ENCODE results near the gene KDM5C. TPM values are rescaled to one million over a fixed set of nuclear protein-coding genes. Genes with fewer than 3 reads are reported as not detected.

The KDM5C gene
- 86.8 and 152 TPM in 2 replicates for total RNA-seq

DNA sequence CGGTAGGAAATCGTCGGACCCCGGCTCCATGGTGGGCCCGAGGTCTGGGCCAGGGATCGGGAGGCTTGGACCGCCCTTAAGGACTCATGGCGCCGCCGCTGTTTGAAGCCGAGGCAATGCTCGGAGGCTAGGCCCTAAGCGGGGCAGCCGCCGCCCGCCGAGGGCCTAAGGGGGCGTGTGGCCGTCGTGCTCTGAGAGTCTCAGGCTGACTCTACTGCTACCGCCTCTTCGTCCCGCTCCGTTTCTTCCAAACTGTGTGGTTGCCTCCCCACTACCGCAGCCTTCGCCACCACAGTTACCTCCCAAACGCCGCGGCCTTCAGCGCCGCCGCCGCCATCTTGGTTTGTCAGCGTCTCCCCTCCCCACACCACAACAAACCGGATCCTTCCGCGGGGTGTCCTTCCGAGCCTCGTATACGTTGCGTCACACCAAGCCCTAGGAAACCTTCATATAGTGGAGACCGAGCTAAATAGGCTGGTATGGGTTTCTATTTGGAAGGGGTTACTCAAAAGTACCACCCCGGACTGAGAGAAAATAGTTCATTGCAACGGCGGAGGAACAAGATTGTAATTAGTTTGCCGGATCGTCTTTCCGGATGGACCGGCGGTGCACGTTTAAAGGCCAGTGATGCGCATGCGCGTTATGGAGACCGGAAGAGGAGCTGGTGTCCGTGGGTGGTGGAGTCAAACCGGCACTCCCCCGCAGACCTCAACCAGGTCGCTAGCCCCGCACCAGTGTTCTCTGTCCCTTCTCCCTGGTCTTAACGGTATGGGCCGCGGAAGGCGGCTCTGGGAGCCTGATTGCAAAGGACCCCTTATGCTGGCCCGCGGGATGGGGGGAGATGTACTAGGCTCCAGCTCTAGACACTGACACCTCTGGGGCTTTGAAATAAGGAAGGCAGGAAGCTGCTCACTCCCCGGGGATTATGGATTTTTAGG lies at the start of gene KDM5C:
TSS of gene KDM5C (minus strand) at position 348 of the 938 bp plus-strand sequence. CDS start at position 30, 318 bp downstream.
- peak; percentile 89 to 93 for DNase-seq (ENCODE audit: low read depth in 2 of 2)

DNA sequence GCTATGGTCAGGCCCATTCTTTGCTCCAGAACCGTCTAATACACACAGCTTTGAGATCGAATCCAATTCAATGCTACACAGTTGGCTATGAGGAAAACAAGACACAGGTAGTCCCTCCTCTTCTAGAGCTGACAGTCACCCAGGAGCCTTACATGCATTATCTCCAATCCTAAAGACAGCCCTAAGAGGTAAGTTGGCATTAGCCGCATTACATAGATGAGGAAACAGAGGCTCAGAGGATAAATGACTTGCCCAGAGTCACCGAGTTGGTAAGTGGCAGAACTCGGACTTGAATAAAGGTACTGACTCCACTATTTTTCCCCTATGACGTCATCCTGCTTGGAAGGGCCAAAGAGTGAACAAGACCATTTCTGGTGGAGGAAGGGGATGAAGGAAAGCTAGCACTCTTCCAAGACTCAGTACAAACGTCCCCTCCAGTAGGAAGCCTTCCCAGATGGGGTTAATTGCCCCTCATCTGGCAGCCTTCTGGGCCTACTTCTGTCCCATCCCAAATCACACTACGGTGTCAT lies 47.9 kb upstream of the KDM5C start:
- no peak for DNase-seq (ENCODE audit: low read depth in 2 of 2)

DNA sequence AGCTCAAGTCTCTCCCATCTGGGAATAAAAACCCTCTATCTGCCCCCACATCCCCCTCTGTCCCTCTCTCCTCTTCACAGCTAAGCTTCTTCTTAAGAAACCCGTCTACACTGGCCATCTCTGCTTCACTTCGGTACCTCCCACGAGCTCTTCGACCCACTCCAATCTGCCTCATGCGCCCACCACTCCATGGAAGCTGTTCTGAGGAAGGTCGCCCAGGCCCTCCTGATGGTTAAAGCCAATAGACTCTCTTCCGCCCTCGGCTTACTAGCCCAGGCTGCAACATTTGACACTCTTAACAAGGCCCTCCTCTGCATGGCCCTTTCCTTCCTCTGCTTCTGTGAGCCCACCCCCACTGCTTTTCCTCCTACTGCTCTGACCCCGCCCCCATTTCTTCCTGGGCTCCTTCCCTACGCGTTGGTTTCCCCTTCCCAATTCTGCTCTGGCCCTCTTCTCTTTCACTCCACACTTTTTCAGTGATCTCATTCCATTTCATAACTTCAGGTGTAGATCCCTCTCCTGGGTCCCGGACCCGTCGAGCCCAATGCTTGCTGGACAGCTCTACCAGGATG lies 44.6 kb upstream of the KDM5C start:
- DNase-seq (ENCODE audit: low read depth in 2 of 2): no peak

DNA sequence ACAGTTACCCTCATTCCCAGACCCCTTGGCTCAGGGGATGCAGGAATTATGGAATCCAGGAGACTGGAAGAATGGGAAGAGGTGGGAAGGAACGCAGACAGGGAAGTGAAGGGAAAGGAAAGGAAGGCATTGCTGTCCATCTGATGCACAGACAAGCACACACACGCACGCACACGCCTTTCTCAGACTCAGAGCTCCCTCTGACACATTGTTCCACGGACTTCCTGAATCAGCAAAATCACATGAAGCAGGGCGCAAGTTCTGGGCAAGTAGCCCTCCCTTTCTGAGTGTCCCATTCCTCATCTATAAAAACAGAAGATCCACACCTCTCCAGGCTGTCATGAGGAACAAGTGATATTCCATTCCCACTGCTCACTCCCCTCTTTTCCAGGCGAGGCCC lies 43.2 kb upstream of the KDM5C start:
- no peak for DNase-seq (ENCODE audit: low read depth in 2 of 2)

DNA sequence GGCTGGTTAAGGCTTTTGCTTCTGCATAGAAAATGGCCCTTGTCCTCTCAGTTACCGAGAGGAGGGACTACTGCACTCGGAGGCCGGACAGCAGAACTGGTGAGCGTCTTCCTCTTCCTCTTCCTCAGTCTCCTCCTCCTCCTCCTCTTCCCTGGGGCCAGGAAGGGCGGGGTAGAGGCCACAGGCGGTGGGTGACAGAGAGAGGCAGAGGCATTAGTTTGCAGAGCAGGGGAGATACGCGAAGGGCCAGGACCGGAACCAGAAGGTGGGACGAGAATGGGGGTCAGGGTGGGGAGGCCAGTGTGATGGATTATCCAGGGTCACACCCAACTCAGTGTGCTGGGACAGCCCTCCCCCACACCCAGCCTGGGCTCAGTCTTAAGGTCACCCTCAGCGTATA lies 41.9 kb upstream of the KDM5C start:
- DNase-seq (ENCODE audit: low read depth in 2 of 2): no peak

DNA sequence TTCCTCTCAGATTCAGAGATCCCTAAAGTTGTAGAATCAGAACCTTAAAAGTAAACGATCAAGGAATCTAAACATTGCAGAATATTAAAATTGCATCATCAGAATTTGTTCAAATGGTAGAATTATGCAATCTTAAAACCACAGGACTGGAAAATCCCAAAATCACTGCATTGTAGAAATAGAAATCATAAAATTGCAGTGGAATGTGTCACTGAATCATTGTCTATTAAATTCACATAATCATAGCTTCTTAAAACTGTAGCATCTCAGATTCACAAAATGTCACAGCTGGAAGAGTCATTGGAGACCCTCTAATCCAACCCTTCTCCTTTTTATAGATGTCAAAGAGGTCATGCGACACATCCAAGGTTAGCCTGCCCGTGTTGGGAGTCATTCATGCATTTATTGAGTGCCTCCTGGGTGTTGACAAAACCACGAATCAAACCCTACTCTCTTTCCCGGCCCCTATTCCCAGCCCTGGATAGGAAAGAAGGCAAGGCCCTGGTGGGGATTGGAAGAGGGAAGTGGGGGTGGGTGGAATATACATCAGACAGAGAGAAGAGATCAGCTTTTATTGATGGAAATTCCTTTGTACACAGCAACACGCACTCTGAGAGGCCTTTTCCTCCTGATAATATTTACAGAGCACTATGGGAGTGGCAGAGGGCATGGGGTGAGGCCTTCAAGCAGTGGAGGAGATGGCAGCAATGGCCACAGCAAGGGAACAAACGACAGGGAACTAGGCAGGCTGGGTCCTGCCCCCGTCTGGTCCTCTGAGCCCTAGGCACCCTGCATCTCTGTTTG lies 41.0 kb upstream of the KDM5C start:
- no peak for DNase-seq (ENCODE audit: low read depth in 2 of 2)

DNA sequence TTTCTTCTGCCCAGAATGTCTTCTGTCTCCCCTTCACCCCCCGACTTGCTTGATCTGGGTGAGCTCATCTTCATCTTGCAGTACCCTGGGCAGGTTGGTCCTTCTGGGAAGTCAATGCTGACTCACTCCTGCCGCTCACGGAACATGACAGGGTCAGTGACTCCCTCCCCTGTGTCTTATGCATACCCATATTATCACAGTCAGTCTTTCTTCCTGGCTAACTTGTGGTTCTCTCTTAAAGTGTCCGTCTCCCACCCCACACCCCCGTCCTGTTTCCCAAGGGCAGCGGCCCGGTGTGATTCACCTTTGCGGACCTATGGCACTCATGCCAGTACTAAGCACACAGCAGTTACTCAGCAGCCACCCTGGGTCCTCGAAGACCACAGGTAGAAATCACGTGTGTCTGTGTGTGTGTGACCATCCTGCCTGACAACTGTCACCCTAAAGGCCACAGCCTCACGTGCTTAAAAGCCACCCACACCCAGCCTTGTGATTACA lies 38.6 kb upstream of the KDM5C start:
- peak in 1 of 2 donors; percentile 46 for DNase-seq (ENCODE audit: low read depth in 2 of 2)

DNA sequence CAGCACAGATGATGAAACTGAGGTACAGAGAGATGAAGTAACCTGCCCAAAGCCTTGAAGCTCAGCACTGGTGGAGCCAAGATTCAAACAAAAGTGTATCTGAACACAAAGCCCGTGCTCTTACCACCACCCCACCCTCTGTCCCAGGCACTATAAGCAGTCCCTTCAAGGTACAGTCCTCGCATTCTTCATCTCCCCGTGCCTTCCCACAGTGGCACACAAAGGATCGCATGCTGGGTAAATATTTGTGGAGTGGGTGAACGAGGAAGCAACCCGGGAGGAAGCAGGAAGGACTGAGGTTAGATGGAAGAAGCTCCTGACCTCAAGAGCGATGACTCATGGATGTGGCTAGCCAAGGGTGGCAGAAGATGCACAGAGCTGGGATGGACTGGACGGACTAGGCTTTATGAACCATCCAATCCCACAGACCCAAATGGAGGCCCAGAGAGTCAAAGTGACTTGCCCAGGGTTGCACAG lies 37.9 kb upstream of the KDM5C start:
- peak in 1 of 2 donors; percentile 22 for DNase-seq (ENCODE audit: low read depth in 2 of 2)

DNA sequence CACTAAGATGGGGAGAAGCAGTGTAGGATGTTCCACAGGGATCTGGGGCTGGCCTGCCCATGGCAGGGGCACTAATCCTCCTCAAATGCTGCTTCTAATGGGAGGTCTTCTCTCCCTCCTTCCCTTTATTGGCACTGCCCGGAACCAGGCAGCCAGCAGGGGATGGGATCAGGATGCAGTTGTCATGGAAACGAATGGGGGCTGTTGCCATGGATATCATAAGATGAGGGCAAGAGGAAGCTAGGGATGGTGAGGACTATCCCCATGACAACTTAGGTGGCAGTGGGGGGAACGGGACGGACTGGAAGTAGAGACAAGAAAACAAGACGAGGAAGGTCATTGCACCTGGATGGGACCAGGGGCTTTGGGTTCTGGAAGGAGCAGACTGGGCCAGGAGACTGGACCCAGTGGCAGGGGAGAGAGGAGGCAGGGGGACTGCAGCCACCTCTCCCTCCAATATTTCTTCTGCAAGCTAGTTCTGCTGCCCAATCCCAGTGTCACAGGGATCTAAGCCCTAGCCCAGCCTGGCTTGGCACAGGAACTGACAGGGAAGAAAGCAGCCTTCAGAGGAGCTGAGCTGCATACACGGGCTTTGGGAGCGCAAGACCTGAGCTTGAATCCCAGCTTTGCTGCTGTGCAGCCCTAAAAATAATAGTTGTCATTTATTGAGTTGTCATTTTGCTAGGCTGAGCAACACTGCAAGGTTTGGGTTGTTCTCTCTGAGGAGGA lies 37.3 kb upstream of the KDM5C start:
- no peak for DNase-seq (ENCODE audit: low read depth in 2 of 2)

DNA sequence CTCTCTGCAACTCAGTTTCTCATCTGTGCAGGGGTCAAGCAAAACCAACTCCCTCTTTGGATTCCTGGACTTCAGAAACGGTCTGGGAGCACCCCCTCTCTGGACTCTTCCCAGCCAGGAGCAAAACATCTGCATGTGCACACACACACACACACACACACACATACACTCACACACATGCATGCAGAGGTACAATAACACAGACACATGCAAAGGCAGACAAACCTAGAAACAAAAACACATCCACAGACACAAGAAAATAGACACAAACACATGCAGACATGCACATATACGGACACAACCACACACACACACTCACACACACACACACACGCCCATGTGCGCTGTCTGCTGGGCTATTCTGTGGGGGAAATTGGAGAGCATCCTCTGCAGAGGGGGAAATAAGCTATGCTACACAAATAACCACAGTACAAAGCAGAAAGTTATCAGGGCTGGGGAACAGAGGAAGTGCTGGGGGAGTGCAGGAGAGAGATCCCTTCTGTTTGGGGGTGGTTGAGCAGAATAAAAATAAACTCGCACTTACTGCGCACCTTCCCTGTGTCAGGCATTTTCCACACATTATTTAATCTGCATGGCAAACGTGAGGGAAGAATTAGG lies 36.5 kb upstream of the KDM5C start:
- DNase-seq (ENCODE audit: low read depth in 2 of 2): no peak

DNA sequence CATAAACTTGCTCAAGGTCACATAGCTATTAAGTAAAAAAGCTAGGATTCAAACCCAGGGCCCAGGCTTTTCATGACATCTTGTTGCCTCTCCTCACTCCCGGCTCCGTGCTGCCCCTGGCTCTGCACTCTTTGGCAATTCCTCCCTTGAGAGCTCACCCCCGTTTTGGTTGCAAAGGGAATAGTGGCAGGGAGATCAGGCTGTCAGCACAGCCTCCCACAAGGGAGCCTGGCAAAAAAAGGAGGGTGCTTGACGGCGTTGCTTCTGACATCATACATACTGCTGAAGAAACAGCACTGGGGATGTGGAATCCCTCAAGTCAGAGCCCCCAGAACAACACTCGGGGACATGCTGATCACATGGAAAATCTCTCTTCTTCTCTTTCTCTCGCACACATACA lies 35.8 kb upstream of the KDM5C start:
- no peak for DNase-seq (ENCODE audit: low read depth in 2 of 2)

DNA sequence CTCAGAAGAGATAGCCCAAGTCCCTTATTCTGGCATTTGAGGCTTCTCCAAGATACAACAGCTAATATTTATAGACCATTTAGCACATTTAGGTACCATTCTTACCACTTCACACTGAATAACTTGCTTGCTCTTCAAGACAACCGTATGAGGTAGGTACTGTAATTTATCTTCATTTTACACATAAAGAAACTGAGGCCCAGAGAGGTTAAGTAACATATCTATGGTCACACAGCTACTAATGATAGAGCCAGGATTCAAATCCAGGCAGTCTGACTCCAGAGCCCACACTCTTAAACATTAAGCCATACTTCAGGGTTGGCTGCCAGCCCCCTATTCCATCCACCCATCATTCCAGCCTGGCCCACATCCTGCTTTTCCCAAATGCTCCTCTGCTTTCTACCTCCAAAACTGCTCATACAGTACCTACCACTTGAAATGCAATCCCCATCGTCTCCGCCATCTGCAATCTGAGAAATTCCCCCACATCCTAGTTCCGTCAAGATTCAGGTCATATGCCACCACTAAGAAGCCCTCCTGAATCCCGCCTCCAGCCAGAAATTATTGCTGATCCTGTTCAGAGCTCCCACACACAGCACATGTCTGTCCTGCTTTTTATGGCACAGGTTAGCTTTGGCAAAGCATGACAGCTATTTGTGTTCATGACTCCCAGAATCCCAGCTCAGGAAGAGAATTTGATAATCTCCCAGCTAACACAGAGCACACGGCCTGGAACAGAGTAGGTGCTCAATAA lies 32.8 kb upstream of the KDM5C start:
- DNase-seq (ENCODE audit: low read depth in 2 of 2): no peak

DNA sequence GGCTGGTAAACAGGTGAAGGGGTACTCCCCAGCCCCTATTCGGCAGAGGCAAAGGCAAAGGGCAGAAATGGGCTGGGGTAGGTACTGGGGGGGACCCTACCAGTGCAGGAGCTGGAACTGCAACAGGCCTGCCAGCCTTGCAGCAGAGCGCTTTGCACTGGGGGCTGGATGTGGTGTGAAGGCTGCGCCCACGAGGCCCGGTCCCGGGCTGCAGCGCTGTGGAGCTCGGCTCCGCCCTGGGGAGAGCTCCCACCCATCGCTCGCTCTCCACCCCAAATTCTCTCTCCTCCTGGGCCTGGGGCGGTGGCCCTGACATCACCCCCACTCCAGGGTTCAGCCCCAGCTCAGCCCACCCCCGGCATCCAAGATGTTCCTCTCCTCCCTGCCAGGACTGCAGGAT lies 32.2 kb upstream of the KDM5C start:
- no peak for DNase-seq (ENCODE audit: low read depth in 2 of 2)

DNA sequence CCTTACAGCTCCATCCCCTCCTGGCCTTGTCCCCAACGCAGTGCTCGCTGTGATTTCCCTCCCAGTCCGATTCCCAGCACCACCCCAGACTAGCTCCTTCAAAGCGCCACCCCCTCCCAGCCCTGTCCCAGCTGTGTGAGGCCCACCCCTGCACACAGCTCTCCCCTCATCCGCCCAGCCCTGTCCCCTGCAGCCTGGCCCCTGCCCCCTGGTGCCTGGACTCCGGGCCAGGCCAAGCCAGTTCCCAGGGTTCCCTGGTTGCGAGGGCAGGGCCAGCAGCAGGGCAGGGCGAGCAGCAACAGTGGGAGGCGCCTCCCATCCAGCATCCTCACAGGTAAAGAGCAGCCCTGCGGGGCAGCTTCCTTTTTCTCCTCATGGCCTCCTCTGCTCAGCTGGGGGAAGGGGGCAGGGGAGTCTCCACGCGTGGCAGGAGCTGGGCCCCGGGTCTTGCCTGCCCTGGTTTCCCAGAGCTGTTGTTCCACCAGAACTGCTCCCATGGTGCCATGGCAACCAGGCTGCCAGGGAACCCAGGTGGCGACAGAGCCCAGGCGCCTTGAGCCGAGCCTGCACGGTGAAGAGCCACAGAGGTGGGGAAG lies 31.5 kb upstream of the KDM5C start:
- no peak for DNase-seq (ENCODE audit: low read depth in 2 of 2)

DNA sequence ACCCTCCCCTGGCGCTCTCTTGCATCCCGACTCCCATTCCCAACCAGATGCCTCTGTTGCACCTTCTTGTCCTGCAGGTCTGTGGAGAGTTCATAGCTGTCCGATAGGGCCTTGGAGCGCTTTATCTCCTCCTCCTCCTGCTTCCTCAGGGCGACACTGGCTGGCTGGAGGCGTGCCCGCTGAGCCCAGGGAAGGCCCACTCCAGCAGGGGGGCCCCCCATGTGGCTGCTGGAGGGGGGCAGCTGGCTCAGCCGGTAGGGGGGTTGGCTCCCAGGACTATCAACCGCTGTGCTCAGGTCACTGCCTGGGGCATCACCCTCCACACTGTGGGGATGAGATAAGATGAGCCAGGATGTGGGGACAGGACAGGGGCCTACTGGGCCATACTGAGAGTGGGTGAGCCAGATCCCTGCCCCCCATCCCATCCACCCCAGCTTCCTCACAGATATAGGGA lies 30.8 kb upstream of the KDM5C start:
- DNase-seq (ENCODE audit: low read depth in 2 of 2): no peak

DNA sequence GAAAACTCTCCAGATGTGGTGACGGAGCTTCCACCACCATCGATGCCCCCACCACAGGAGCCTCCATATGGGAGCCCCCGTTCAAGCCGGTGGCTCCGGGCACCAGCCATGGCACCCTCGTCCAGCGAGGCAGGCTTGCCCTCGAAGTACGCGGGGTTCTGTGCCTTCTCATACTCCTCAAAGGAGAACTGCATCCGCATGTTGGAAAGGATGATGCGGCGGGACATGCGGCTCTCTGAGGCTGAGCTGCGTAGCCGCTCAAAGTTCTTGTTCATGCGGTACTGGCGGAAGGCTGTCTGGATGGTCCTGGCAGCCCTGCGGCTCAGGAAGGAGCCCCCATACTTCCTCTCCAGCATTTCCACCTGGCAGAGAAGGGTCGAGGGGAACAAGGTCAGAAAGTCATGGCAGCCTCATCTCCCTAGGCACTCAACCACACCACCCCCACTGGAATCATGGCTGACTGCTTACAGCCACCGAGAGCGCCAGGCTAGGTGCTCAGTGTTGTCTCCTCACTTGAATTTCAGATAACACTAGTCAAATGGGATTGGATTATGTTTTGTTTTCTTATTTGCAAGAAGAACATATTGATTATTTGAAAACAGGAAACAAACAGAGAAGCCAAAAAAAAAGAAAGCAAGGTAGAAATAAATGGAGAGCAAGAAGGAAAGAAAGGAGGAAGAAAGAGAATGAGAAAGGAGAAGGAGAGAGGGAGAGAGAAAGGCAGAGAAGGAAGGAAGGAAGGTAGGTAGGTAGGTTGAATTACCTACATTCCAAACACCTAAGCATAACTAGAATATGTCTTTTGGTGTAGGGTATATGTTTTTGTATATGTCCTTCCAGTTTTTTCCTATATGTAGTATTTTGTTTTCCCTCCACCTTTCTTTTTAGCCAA lies 29.8 kb upstream of the KDM5C start:
- DNase-seq (ENCODE audit: low read depth in 2 of 2): no peak

DNA sequence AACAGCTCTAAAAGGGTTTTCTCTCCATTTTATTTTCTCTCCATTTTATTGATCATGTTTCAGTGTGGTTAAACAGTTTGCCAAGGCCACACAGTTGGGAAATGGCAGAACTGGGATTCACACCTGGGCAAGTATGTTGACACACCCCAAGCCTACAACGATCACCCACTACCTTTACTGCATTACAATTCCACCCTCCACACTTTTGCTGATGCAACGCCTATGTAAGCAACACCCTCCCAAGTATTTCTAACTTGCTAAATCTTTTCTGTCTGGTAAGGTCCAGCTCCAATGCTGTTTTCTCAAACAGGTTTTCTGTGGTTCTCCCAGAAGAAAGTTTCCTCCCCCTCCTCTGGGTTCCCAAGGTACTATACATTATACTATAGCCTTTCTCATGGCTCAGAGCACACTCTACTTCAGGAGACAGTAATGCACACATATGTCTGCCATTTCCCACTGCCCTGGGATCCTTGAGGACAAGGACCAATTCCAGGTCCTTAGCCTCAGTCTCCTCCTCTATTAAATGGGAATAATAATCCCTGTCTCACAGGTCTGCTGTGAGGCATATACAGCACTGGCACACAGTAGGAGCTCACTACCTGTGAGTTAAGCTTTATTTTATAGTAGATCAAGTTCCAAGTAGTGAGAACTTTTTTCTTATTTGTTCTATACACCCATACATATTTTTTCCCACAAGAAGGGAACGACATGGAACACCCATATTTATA lies 28.4 kb upstream of the KDM5C start:
- no peak for DNase-seq (ENCODE audit: low read depth in 2 of 2)
